Vagina (tissue), 2 donors: ENCODE measurements around the gene DPP3. TPM values are rescaled to one million over a fixed set of nuclear protein-coding genes. Genes with fewer than 3 reads are reported as not detected.

Experiments
- DNase-seq, 2 donors: peaks; one replicate each; pipeline ENCODE4 v3.0.0-alpha.2; 2017; ENCODE audit errors: extremely low spot score in 2 of 2
- H3K27ac ChIP-seq: fragments of 200-600 bp; sonication (generic); one replicate; pipeline ENCODE4 v1.5.1; 2019
- H3K27me3 ChIP-seq: fragments of 200-600 bp; sonication (generic); one replicate; pipeline ENCODE4 v1.5.1; 2019
- H3K36me3 ChIP-seq, 2 donors: fragments of 200-600 bp; sonication (generic); one replicate each; pipeline ENCODE4 v1.5.1; 2017 to 2019
- H3K4me1 ChIP-seq: fragments of 200-600 bp; sonication (generic); one replicate; pipeline ENCODE4 v1.5.1; 2019
- H3K4me3 ChIP-seq, 2 donors: fragments of 200-600 bp; sonication (generic); 1 replicate in 1 of 2; 2 replicates in 1 of 2; pipeline ENCODE4 v1.5.1; 2016 to 2019
- H3K9me3 ChIP-seq: fragments of 200-600 bp; sonication (generic); one replicate; pipeline ENCODE4 v1.5.1; 2019
- POLR2A ChIP-seq, 2 donors: fragments of 450-650 bp; IDR thresholded peaks; one replicate each; pipeline ENCODE4 v1.6.1; 2017; ENCODE audit warnings: antibody characterized with exemption in 2 of 2, mild to moderate bottlenecking in 2 of 2, moderate library complexity in 2 of 2
- POLR2AphosphoS5 ChIP-seq, 2 donors: sonication (generic); formaldehyde crosslinking; IDR thresholded peaks; one replicate each; pipeline ENCODE4 v1.9.0; 2017; ENCODE audit warnings: antibody characterized with exemption in 2 of 2, mild to moderate bottlenecking in 2 of 2, low read depth in 1 of 2; ENCODE audit not compliant: insufficient read depth in 1 of 2
- intact Hi-C: fragments of 100-400 bp; cut with DNase I; formaldehyde crosslinking; loops from one replicate; pipeline ENCODE4 v1.15.1; 2023
- total RNA-seq: library from RNA; depleted of rRNA; stranded (reverse); fragments of >200 nt; gene quantifications from one replicate; pipeline ENCODE4 v1.2.3, GENCODE V29; 2016
- TF ChIP-seq, protein P1 (sequence below), 3 experiments: fragments of 450-650 bp in 2 of 3; fragments of 200-600 bp in 1 of 3; sonication (generic) in 1 of 3; IDR thresholded peaks; one replicate each; pipeline ENCODE4 v1.5.1; 2017 to 2019; ENCODE audit warnings: antibody characterized with exemption in 3 of 3, mild to moderate bottlenecking in 2 of 3, moderate library complexity in 2 of 3

DPP3 gene
- total RNA-seq, 1 donor from 2014 or later, result 10.8 TPM

DNA sequence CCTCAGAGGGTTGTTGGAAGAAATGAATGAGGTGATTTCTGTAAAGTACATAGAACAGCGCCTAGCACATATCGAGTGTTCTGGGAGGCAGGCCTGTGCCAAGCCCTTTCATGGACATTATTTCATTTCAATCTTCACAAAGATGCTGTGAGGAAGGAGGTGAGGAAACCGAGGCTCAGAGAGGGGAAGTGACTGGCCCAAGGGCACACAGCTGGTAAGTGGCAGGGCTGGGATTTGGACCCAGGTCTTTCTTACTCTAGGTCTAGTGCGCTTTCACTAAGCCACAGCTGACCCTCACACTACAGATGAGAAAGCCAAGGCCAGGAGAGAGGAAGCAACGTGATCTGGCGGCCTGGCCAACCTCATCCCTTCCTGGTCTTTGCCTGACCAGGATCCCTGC lies 11.5 kb upstream of the DPP3 start:
- Histone ChIP-seq H3K36me3 (peaks cover 0 to 18% of the 10 kb centered on the region in 2 donors), H3K4me1 (peaks cover 27% of the 10 kb centered on the region), H3K27me3 (no peaks in the 10 kb centered on the region), H3K4me3 (no peak overlapping the region), H3K9me3 (no peaks in the 10 kb centered on the region), H3K27ac (no peak overlapping the region)
- intact Hi-C loops, result no loop called here
- TF ChIP-seq, protein P1, sequence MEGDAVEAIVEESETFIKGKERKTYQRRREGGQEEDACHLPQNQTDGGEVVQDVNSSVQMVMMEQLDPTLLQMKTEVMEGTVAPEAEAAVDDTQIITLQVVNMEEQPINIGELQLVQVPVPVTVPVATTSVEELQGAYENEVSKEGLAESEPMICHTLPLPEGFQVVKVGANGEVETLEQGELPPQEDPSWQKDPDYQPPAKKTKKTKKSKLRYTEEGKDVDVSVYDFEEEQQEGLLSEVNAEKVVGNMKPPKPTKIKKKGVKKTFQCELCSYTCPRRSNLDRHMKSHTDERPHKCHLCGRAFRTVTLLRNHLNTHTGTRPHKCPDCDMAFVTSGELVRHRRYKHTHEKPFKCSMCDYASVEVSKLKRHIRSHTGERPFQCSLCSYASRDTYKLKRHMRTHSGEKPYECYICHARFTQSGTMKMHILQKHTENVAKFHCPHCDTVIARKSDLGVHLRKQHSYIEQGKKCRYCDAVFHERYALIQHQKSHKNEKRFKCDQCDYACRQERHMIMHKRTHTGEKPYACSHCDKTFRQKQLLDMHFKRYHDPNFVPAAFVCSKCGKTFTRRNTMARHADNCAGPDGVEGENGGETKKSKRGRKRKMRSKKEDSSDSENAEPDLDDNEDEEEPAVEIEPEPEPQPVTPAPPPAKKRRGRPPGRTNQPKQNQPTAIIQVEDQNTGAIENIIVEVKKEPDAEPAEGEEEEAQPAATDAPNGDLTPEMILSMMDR (IDR thresholded peaks at IDR 0.05), result no peak
- DNase-seq, result no peak

- DNase-seq, result no peak
- no peak overlapping the region for H3K4me3 ChIP-seq
- H3K36me3 ChIP-seq, result peaks cover 0 to 18% of the 10 kb centered on the region in 2 donors
- peaks cover 27% of the 10 kb centered on the region for H3K4me1 ChIP-seq
- TF ChIP-seq, protein P1 (IDR thresholded peaks at IDR 0.05), result no peak
- TF ChIP-seq POLR2A (IDR thresholded peaks at IDR 0.05) (no peak), POLR2AphosphoS5 (IDR thresholded peaks at IDR 0.05; ENCODE audit: insufficient read depth in 1 of 2, low read depth in 1 of 2) (no peak)
- H3K9me3 ChIP-seq, result no peaks in the 10 kb centered on the region
- intact Hi-C loops, result no loop called here
- no peak overlapping the region for H3K27ac ChIP-seq
- no peaks in the 10 kb centered on the region for H3K27me3 ChIP-seq
Measured at GRCh38 chr11:66469441-66469840, 10.8 kb upstream of the DPP3 start.

DNA sequence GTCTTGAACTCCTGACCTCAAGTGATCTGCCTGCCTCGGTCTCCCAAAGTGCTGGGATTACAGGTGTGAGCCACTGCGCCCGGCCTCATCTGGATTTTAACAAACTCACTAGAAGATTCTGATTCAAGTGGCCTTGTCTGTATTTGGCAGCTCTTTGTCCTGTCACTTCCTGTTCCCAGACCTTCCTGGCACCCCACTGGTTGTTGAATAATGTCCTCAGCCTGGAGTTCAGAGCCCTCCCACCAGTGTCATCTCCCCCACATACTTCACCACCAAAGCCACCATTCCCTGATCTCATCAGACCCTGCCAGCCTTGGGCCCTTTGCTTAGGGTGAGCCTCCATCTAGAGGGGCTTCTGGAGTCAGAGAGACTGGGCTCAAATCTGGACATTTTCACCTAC lies 10.2 kb upstream of the DPP3 start:
- H3K4me3 ChIP-seq, result no peak overlapping the region
- H3K9me3 ChIP-seq, result no peaks in the 10 kb centered on the region
- peaks cover 27% of the 10 kb centered on the region for H3K4me1 ChIP-seq
- H3K27me3 ChIP-seq, result no peaks in the 10 kb centered on the region
- no peak overlapping the region for H3K27ac ChIP-seq
- DNase-seq, result no peak
- H3K36me3 ChIP-seq, result peaks cover 0 to 18% of the 10 kb centered on the region in 2 donors
- intact Hi-C loops, result no loop called here
- TF ChIP-seq POLR2AphosphoS5 (IDR thresholded peaks at IDR 0.05; ENCODE audit: insufficient read depth in 1 of 2, low read depth in 1 of 2), result no peak
- TF ChIP-seq, protein P1 (IDR thresholded peaks at IDR 0.05), result no peak

- no peaks in the 10 kb centered on the region for H3K9me3 ChIP-seq
- no peak overlapping the region for H3K4me3 ChIP-seq
- H3K36me3 ChIP-seq, result peaks cover 0 to 18% of the 10 kb centered on the region in 2 donors
- H3K4me1 ChIP-seq, result peaks cover 20% of the 10 kb centered on the region
- no peak for DNase-seq
- no peaks in the 10 kb centered on the region for H3K27me3 ChIP-seq
- TF ChIP-seq POLR2A (IDR thresholded peaks at IDR 0.05) (no peak), POLR2AphosphoS5 (IDR thresholded peaks at IDR 0.05; ENCODE audit: insufficient read depth in 1 of 2, low read depth in 1 of 2) (no peak)
- TF ChIP-seq, protein P1 (IDR thresholded peaks at IDR 0.05), result no peak
- no peak overlapping the region for H3K27ac ChIP-seq
- intact Hi-C loops, result no loop called here
Measured at GRCh38 chr11:66471142-66471541, 9.1 kb upstream of the DPP3 start.

- H3K9me3 ChIP-seq, result no peaks in the 10 kb centered on the region
- H3K27ac ChIP-seq, result no peak overlapping the region
- no peaks in the 10 kb centered on the region for H3K27me3 ChIP-seq
- TF ChIP-seq POLR2AphosphoS5 (IDR thresholded peaks at IDR 0.05; ENCODE audit: insufficient read depth in 1 of 2, low read depth in 1 of 2), result no peak
- H3K4me3 ChIP-seq, result no peak overlapping the region
- H3K36me3 ChIP-seq, result peaks cover 0 to 18% of the 10 kb centered on the region in 2 donors
- intact Hi-C loops, result no loop called here
- peaks cover 16% of the 10 kb centered on the region for H3K4me1 ChIP-seq
- DNase-seq, result no peak
Measured at GRCh38 chr11:66472054-66472453, 8.2 kb upstream of the DPP3 start.

DNA sequence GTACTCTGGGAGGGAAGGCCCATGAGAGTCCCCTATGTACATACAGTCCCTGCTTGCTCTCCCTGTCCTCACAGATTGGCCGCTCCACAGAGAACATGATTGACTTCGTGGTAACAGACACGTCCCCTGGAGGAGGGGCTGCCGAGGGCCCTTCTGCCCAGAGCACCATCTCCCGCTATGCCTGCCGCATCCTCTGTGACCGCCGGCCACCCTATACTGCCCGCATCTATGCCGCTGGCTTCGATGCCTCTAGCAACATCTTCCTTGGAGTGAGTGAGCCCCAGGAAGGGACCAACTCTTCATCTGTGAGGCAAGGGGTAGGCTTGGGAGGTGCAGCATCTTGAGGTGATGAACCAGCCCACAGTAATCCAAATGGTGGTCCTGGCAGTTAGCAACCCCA lies 7.1 kb upstream of the DPP3 start:
- Histone ChIP-seq H3K27ac (no peak overlapping the region), H3K27me3 (no peaks in the 10 kb centered on the region), H3K9me3 (no peaks in the 10 kb centered on the region), H3K4me3 (no peak overlapping the region), H3K4me1 (peaks cover 6% of the 10 kb centered on the region), H3K36me3 (peaks cover 0 to 18% of the 10 kb centered on the region in 2 donors)
- intact Hi-C loops, result no loop called here
- no peak for TF ChIP-seq POLR2A (IDR thresholded peaks at IDR 0.05)
- DNase-seq, result no peak
